ENCODE data around the gene SYT1.

SYT1 gene

DNA sequence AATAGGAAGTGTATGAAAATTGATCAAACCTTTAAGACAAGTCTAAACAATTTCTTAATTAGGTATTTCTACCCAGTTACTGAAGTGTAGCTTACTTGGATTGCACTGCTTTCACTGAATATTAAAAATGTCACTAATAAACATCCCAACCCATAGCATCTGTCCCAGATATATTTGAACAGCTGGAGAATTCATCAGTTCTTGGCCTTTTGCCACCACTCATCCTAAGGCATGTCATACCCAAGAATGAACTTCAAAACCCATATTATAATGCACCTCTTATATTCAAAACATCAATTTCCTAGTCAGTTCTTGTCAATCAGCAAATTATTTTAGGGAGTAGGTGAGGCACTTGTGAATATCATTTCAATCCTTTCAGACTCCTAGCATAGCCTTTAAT is 433.9 kb downstream of the SYT1 start:
- TF ChIP-seq ZNF274 (IDR thresholded peaks at IDR 0.05; ENCODE audit: low read depth, low read length), result no peak
- no peak overlapping the region for H3K4me3 ChIP-seq (ENCODE audit: low read length)

GRCh38 chr12:79299447-79300198 is 435.0 kb downstream of the SYT1 start:
- H3K4me3 ChIP-seq (ENCODE audit: low read length), result no peak overlapping the region
- TF ChIP-seq ZNF274 (IDR thresholded peaks at IDR 0.05; ENCODE audit: low read depth, low read length), result no peak

DNA sequence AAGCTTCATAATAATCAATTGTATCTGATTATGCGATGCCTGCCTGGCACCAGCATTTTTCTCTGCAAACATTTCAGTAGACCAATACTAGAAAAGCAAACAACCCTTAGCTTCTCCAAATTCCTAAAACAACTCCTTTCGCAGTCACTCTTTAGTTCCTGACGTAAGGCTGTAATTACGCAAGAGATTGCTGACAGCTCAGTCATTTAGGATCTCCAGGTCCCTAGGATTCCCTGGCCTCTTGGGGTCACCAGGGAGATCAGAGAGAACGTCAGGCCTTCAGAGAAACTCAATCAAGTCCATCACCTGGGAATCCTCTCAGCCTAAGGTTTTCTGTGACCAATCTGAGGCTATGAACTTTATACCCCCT is 435.6 kb downstream of the SYT1 start:
- no peak overlapping the region for H3K4me3 ChIP-seq (ENCODE audit: low read length)
- TF ChIP-seq ZNF274 (IDR thresholded peaks at IDR 0.05; ENCODE audit: low read depth, low read length), result no peak

- no peak overlapping the region for H3K4me3 ChIP-seq (ENCODE audit: low read length)
These were observed 436.6 kb downstream of the SYT1 start for GRCh38 chr12:79301181-79301580.

GRCh38 chr12:79302162-79302814 is 437.7 kb downstream of the SYT1 start:
- TF ChIP-seq ZNF274 (IDR thresholded peaks at IDR 0.05; ENCODE audit: low read depth, low read length), result no peak
- H3K4me3 ChIP-seq (ENCODE audit: low read length), result no peak overlapping the region

More at GRCh38 chr12:79301181-79301580, 436.6 kb downstream of the SYT1 start:
- TF ChIP-seq ZNF274 (IDR thresholded peaks at IDR 0.05; ENCODE audit: low read depth, low read length), result no peak

DNA sequence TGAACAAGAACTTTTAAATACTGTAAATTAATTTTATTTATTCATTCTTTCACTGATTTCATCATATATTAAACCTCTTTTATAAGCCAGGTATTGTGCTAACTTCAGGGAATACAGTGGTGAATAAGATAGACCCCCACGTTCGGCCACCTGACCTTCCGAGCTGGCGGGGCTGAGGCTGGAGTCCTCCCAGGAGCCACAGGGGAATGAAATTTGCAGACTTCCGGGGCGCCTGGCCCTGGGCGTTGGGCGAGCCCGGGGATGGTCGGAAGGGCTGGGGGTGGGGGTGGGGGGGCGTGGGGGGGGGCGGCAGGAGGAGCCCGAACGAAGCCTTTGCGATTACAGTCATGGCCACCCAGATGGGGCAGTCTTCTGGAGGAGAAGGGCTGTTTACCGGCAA is 442.8 kb downstream of the SYT1 start:
- no peak for TF ChIP-seq ZNF274 (IDR thresholded peaks at IDR 0.05; ENCODE audit: low read depth, low read length)
- H3K4me3 ChIP-seq (ENCODE audit: low read length), result no peak overlapping the region

GRCh38 chr12:79309039-79309438 is 444.5 kb downstream of the SYT1 start:
- no peak for TF ChIP-seq ZNF274 (IDR thresholded peaks at IDR 0.05; ENCODE audit: low read depth, low read length)
- no peak overlapping the region for H3K4me3 ChIP-seq (ENCODE audit: low read length)

DNA sequence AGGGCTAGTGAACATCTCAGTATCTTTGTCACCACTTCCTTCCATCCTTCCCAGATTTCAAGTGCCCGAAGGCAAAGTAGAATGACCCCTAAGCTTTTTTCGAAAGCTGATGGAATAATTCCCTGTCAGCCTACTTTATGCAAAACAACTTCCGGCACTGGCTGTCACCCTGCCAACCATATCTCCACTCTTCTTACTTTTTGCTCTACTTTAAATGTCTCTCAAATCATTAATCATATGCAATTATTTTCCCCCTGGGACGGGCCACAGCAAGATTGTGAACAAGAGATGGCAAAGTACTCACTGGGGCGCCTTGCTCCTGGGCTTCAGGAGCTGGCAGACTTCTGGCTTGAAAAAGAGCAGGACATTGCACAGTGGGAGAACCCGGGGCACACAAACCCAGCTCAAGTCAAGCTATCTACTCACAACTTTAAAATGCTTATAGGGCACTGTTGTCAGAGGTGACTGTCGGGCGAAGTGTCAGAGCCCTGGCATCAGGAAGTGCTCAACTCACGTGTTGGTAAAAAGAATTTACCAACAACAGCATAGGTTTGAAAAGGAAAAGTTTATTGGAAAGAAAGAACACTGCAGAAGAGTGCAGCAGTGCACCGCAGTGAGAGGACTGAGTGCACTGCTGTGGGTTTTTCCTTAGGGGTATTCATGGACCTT is 452.7 kb downstream of the SYT1 start:
- TF ChIP-seq ZNF274 (IDR thresholded peaks at IDR 0.05; ENCODE audit: low read depth, low read length), result no peak
- no peak overlapping the region for H3K4me3 ChIP-seq (ENCODE audit: low read length)

DNA sequence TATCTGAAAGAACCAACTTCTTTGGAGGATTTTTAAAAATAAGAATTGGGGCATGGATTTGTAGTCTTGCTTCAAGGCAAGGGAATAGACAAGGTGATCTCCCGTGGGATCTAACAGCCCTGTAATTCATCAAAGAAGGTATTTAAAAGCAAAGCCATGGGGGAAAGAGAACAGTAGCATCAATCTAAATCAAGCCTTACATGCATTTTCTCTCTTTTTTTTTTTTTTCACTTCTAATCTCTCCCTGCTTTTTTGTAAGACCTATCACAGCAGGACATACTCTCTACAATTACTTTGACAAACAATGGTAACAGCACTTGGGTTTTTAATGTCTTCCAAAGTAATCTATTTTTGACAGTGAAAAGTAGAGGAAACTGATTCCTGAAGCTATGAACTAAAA is 458.3 kb downstream of the SYT1 start:
- no peak overlapping the region for H3K4me3 ChIP-seq (ENCODE audit: low read length)
- TF ChIP-seq ZNF274 (IDR thresholded peaks at IDR 0.05; ENCODE audit: low read depth, low read length), result no peak

DNA sequence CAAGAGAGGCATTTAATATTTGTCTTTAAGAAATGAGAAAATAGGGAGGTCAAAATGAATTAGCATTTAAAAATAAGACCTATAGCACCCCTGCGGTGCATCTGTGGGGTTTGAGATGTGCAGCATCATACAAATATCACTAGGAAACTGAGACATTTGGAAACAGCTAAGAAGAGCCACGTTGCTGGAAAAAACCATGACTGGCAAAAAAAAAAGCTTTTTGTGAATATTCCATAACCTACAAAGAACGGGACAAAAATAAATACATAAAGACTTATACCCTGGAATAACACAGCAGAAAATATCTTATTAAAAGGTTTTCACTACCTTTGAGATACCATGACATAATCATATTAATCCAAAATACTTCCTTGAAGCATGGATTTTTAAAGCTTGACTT is 460.0 kb downstream of the SYT1 start:
- no peak for TF ChIP-seq ZNF274 (IDR thresholded peaks at IDR 0.05; ENCODE audit: low read depth, low read length)
- no peak overlapping the region for H3K4me3 ChIP-seq (ENCODE audit: low read length)

GRCh38 chr12:79326222-79326621 is 461.6 kb downstream of the SYT1 start:
- no peak for TF ChIP-seq ZNF274 (IDR thresholded peaks at IDR 0.05; ENCODE audit: low read depth, low read length)
- H3K4me3 ChIP-seq (ENCODE audit: low read length), result no peak overlapping the region

GRCh38 chr12:79326663-79327062 is 462.1 kb downstream of the SYT1 start:
- H3K4me3 ChIP-seq (ENCODE audit: low read length), result no peak overlapping the region
- TF ChIP-seq ZNF274 (IDR thresholded peaks at IDR 0.05; ENCODE audit: low read depth, low read length), result no peak

DNA sequence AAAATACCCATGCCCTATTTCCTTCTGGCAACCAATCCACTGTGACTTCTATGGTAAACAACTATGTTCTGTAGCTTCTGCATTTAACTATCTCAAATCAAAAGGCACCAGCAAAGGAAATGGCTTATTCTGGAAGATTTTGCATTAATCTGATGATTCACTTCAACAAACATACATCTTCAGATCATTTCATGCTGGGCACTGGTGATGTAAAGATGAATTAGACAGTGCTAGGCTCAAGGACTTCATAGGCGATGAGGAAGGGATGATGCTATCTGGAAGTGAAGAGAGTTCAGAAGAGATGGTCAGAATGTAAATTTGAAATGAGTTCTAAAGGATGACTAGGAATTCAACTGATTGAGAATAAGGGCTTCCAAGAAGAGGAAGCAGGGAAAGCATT is 462.9 kb downstream of the SYT1 start:
- no peak overlapping the region for H3K4me3 ChIP-seq (ENCODE audit: low read length)

GRCh38 chr12:79329933-79330332 is 465.4 kb downstream of the SYT1 start:
- H3K4me3 ChIP-seq (ENCODE audit: low read length), result no peak overlapping the region
- TF ChIP-seq ZNF274 (IDR thresholded peaks at IDR 0.05; ENCODE audit: low read depth, low read length), result no peak

More for the DNA sequence above, 462.9 kb downstream of the SYT1 start:
- TF ChIP-seq ZNF274 (IDR thresholded peaks at IDR 0.05; ENCODE audit: low read depth, low read length), result no peak

GRCh38 chr12:79331870-79332269 is 467.3 kb downstream of the SYT1 start:
- no peak for TF ChIP-seq ZNF274 (IDR thresholded peaks at IDR 0.05; ENCODE audit: low read depth, low read length)
- no peak overlapping the region for H3K4me3 ChIP-seq (ENCODE audit: low read length)

Data from GM08714 (cell line).